HL-60 (cell line): ENCODE measurements around the gene ADAMTS17.

Source experiments
- DNase-seq, 2 experiments: peaks; one replicate each; pipeline ENCODE4 v3.0.0-alpha.2; 2010 to 2020; ENCODE audit warnings: low read depth in 1 of 2, low spot score in 1 of 2
- H3K27ac ChIP-seq: fragments of 250-450 bp; sonication (Bioruptor Pico); replicated peaks from 2 replicates; pipeline ENCODE4 v1.5.1; 2020; ENCODE audit warnings: mild to moderate bottlenecking, moderate library complexity
- H3K27me3 ChIP-seq: fragments of 250-450 bp; sonication (Bioruptor Pico); 2 replicates; pipeline ENCODE4 v1.5.1; 2021; ENCODE audit warnings: mild to moderate bottlenecking, moderate library complexity; ENCODE audit not compliant: insufficient read depth, poor library complexity, severe bottlenecking
- H3K4me3 ChIP-seq: replicated peaks from 2 replicates; pipeline ENCODE4 v1.5.1; 2011; ENCODE audit warnings: mild to moderate bottlenecking, control low read depth, low read length; ENCODE audit not compliant: insufficient read depth
- GABPA ChIP-seq: IDR thresholded peaks from 2 replicates; pipeline ENCODE4 v1.6.1; 2012; ENCODE audit warnings: low read depth
- POLR2AphosphoS5 ChIP-seq: IDR thresholded peaks from 2 replicates; pipeline ENCODE4 v1.6.1; 2012; ENCODE audit warnings: low read depth
- SPI1 ChIP-seq: IDR thresholded peaks from 2 replicates; pipeline ENCODE4 v1.6.1; 2012; ENCODE audit warnings: low read depth, mild to moderate bottlenecking, borderline replicate concordance
- TF ChIP-seq, protein P1 (sequence below): IDR thresholded peaks from 2 replicates; pipeline ENCODE4 v1.6.1; 2012; ENCODE audit warnings: low read depth; ENCODE audit not compliant: insufficient replicate concordance
- TF ChIP-seq, protein P2 (sequence below): IDR thresholded peaks from one replicate; pipeline ENCODE4 v1.5.1; 2011; ENCODE audit warnings: low read length, control low read depth, inconsistent platforms; ENCODE audit not compliant: insufficient read depth

The ADAMTS17 gene

DNA sequence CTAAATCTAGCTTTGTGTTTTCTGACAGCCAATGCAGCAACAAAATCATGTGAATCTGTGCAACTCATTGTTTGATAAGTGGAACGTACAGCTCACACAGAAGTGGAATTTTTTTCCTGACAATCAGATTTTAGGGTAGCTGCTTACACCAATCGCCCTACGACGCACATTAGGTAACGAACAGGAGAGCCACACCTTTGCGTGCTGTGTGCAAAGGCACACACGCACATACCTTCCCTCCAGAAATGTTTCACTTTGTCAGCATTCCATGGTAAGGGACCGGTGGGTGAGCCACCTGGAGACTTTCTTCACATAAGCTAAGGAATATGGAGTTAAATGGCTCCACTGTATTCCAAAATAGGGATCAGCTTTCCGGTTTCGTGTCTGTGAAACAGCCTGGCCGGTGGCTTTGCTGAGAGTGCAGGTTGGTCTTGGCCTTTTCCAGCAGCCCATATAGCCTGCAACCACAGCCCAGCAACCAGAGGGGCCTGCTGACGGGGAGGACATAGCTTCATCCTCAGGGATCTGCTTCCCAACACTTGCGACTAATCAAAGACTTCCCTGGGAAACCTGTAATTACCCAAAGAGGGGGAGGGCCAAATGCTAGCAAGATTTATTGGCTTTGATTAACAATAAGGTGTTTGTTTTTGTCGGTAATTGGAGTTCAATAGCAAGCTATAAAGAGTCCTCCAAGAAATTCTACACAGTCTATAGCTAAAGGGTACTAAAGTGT, 145.3 kb downstream of the ADAMTS17 start:
- TF ChIP-seq POLR2AphosphoS5 (no peak), GABPA (no peak), SPI1 (no peak)
- TF ChIP-seq, protein P1, sequence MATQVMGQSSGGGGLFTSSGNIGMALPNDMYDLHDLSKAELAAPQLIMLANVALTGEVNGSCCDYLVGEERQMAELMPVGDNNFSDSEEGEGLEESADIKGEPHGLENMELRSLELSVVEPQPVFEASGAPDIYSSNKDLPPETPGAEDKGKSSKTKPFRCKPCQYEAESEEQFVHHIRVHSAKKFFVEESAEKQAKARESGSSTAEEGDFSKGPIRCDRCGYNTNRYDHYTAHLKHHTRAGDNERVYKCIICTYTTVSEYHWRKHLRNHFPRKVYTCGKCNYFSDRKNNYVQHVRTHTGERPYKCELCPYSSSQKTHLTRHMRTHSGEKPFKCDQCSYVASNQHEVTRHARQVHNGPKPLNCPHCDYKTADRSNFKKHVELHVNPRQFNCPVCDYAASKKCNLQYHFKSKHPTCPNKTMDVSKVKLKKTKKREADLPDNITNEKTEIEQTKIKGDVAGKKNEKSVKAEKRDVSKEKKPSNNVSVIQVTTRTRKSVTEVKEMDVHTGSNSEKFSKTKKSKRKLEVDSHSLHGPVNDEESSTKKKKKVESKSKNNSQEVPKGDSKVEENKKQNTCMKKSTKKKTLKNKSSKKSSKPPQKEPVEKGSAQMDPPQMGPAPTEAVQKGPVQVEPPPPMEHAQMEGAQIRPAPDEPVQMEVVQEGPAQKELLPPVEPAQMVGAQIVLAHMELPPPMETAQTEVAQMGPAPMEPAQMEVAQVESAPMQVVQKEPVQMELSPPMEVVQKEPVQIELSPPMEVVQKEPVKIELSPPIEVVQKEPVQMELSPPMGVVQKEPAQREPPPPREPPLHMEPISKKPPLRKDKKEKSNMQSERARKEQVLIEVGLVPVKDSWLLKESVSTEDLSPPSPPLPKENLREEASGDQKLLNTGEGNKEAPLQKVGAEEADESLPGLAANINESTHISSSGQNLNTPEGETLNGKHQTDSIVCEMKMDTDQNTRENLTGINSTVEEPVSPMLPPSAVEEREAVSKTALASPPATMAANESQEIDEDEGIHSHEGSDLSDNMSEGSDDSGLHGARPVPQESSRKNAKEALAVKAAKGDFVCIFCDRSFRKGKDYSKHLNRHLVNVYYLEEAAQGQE = no peak
- TF ChIP-seq, protein P2, sequence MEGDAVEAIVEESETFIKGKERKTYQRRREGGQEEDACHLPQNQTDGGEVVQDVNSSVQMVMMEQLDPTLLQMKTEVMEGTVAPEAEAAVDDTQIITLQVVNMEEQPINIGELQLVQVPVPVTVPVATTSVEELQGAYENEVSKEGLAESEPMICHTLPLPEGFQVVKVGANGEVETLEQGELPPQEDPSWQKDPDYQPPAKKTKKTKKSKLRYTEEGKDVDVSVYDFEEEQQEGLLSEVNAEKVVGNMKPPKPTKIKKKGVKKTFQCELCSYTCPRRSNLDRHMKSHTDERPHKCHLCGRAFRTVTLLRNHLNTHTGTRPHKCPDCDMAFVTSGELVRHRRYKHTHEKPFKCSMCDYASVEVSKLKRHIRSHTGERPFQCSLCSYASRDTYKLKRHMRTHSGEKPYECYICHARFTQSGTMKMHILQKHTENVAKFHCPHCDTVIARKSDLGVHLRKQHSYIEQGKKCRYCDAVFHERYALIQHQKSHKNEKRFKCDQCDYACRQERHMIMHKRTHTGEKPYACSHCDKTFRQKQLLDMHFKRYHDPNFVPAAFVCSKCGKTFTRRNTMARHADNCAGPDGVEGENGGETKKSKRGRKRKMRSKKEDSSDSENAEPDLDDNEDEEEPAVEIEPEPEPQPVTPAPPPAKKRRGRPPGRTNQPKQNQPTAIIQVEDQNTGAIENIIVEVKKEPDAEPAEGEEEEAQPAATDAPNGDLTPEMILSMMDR = no peak
- H3K27ac ChIP-seq = no peak overlapping the region
- H3K4me3 ChIP-seq = no peak overlapping the region
- no peak for DNase-seq
- H3K27me3 ChIP-seq = no peaks in the 10 kb centered on the region

DNA sequence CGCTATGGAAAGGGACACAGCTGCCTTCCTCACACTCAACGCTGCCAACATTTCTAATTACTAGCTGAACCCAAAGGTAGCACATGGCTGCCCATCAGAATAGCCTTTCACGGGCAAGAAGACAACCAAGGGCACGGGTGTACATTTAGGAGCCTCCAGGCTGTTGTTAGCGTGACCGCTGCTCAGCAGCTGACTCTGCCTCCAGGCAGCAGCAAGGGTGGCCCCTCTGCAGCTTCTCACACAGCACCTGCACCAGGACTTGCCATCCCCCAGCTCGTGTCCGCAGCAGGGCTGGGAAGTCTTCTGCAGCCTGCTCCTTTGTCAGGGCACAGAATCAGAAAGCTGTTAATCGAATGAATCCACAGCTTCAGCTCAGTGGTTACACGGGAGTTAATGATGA, 146.8 kb downstream of the ADAMTS17 start:
- Histone ChIP-seq H3K4me3 (no peak overlapping the region), H3K27ac (no peak overlapping the region), H3K27me3 (no peaks in the 10 kb centered on the region)
- TF ChIP-seq POLR2AphosphoS5 (no peak), GABPA (no peak), SPI1 (no peak)
- TF ChIP-seq, protein P2 = no peak
- TF ChIP-seq, protein P1 = no peak
- DNase-seq = no peak

DNA sequence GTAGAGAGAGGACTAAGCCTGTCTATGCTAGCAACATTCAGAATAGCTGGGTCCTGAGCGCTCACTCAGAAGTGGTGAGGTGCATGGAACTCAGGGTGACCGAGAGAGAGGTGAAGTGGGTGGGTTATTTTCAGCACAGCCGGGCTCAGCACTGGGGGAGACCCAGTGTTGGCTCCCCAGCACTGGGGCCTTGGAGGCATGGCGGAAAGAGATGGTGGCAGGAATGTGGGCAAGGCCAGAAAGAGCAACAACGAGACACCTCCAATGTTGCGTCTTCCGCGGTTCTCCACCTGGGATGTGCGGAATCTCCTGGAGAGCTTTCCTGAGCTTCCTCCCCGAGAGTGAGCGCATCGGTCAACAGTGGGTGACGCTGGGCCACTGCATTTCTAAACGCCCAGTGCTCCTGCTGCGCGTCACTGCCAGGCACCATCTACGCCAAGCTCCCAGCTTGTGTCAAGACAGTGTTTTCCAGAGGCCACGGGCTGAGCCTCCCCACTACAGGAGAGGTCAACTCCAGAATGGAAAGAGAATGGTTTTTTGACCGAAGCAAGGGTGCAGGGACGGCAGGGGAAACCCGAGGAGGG, 148.4 kb downstream of the ADAMTS17 start:
- no peak overlapping the region for H3K4me3 ChIP-seq
- TF ChIP-seq SPI1 (no peak), POLR2AphosphoS5 (no peak), GABPA (no peak)
- TF ChIP-seq, protein P1 = no peak
- TF ChIP-seq, protein P2 = no peak
- H3K27ac ChIP-seq = no peak overlapping the region
- DNase-seq = no peak
- no peaks in the 10 kb centered on the region for H3K27me3 ChIP-seq
